SK-N-SH treated with all-trans-retinoic acid at 6 μM for 48 hours (cell line): Measurements from ENCODE around the gene PRKCE.

Experiments
- ZFP3 ChIP-seq: fragments of 250-450 bp; sonication (Bioruptor Pico); IDR thresholded peaks from 2 replicates; pipeline ENCODE4 v1.5.0; 2020; ENCODE audit warnings: mild to moderate bottlenecking, moderate library complexity
- ZNF8 ChIP-seq: fragments of 450-650 bp; formaldehyde crosslinking; IDR thresholded peaks from 2 replicates; pipeline ENCODE4 v1.5.0; 2020; ENCODE audit warnings: mild to moderate bottlenecking, moderate library complexity

DNA sequence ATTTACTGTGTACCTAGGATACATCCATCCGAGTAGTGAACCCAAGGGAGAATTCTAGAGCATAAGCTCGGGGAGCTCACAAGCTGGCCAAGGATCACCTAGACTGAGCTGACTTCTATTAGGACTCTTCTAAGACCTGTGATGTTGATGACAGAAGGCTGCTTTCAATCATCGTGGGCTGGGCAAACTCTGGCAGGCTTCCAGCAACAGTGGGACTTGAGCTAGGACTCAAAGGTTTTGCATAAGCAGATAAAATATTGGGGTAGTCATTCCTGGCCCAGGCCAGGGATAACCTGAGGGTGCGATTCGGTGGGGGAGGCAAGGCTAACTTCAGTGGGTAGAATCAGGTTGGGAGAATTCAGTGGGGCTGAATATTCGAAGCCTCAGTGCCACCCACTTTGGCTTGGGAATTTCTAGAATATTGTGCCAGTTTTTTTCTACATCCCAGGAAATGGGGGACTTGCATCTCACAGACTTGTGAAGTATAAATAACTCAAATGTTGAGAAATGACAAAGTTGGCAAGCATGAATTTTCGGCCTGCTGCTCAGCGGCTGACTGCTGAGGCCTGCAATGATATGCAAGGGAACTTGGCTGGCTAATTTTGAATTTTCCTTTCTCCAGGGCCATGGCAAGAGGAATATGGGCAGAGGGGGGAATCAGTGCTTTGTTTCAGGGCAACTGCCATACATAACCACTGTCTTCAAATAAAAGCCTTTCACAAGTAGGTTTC, 274.3 kb downstream of the PRKCE start:
- TF ChIP-seq ZFP3 = no peak
- TF ChIP-seq ZNF8 (CRISPR knock-in tag) = no peak
